ENCODE data around the gene KCNB1.

KCNB1 gene

DNA sequence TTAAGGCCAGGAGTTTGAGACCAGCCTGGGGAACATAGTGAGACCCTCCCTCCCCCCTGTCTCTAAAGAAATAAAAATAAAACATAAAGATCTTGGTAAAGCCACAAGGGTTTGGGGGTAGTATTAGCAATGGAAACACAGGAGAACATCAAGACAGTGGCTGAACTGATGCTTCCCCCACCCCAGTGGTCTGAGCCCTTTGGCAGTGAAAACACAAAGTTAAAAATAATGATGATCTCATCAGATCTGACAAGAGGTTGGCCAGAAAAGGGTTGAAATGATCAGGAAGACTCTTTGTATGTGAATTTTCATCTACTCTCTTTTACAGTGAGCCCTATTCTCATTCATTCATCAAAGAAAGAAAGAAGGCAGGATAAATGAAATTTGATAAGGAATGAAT, 93.7 kb downstream of the KCNB1 start:
- no peak for DNase-seq (ENCODE audit: low spot score)

DNA sequence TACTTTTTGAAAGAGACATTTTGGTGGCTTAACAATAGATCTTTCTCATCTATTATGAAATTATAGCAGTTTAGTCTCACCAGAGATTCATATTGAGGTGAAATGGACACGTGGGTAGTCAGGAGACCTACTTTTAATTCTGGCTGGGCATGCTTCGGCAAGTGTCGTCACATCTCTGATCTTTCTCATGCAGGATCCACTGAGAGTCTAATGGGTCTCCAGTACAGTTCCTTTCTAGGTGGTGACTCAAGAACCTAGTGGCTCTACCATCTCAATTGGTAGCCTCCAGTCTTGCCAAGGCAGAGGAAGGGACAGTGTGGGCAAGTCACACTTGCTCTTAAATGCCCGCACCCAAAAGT, 94.9 kb downstream of the KCNB1 start:
- no peak for DNase-seq (ENCODE audit: low spot score)

DNA sequence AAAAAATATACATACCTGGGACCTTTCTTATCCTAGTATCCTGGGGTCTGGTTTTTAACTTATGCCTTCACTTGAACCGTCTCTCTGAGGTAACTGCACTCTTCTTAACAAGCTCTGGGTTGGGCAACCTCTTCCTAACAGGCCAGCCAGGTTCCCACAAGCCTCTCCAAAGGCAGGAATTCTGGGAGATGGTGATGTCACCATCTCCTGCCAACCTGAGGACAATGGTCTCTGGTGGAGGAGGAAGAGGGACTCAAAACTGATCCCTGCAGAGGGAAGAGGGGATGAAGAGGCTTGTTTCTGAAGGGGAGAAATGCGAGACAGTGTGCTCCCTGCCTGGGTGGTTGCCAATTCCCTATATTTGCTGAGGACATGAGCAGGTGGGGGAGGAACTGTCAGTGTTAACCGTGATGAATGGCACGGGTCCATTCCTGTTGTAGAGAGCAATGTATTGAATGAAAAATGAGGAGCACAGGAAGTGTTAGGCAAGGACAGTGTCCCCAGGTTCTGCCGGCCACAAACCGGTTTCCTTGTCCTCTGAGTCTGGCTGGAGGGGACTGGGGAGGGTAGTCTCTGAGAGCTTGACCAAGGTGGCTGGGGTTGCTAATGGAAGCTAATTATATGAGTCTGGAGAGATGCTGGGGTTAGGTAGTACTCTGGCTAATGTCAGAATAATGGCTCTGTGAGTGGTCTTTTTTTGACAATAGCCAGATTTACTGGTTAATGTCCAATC, 95.5 kb downstream of the KCNB1 start:
- DNase-seq (ENCODE audit: low spot score) = no peak

DNA sequence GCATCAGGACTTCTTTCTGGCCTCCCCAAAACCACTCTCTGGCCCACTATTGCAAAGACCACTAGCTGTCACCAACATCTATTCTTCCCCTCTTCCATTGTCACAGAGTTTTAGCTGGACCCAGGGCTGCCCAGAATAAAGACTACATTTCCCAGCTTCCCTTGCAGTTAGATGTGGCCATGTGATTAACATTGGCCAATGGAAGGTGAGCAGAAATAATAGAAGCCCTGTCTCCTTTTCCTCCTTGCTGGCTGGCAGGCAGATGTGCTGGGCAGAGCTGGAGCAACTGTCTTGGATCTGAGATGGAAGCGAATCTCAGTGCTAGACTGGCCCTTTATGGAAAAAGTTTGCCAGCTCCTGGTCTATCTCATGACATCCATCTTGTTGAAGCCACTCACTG, 97.0 kb downstream of the KCNB1 start:
- no peak for DNase-seq (ENCODE audit: low spot score)

DNA sequence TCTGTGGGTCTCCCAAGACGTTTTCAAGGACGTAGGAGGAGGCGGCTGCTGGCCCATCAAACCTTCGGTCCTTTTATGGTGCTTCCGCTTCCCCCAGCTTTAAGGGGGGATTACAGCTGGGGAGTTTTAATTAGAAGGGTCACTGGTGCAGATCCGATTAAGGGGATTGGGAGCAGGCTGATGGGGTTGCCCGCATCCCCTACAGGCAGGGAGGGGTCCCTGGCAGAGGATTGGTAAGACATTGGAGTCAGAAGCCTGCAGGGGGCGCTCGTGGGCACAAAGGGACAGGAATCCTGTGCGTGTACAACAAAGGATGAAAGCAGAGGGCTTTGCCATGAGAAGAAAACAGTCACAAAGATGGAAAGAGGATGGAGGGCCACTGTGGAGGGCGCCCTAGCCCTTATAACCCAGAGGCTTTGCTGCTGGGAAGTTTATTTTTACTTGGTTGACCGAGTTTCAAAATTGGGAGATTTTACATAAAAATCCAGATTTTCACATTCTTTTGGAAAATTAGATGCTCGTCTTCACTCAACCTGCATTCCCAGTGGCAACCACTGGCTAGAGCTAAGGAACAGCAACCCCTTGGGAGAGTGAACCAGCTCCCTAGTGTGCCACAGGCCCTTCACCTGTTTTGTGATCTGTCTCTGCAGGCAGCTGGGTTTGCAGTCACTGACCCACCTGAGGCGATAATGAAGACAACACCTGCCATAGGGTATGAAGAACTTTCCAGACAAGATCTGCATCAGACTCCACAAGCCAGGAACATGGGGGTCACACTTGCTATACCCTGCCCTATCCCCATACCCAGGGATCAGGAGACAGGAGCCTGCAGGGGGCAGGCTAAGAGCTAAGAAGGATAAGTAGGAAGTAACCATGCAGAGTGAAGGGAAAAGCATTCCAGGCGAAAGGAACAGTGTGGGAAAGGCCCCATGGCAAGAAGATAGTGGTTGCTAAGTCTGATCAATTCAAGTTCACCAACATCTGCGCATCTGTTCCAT, 97.7 kb downstream of the KCNB1 start:
- peak; percentile 78 for DNase-seq (ENCODE audit: low spot score)

DNA sequence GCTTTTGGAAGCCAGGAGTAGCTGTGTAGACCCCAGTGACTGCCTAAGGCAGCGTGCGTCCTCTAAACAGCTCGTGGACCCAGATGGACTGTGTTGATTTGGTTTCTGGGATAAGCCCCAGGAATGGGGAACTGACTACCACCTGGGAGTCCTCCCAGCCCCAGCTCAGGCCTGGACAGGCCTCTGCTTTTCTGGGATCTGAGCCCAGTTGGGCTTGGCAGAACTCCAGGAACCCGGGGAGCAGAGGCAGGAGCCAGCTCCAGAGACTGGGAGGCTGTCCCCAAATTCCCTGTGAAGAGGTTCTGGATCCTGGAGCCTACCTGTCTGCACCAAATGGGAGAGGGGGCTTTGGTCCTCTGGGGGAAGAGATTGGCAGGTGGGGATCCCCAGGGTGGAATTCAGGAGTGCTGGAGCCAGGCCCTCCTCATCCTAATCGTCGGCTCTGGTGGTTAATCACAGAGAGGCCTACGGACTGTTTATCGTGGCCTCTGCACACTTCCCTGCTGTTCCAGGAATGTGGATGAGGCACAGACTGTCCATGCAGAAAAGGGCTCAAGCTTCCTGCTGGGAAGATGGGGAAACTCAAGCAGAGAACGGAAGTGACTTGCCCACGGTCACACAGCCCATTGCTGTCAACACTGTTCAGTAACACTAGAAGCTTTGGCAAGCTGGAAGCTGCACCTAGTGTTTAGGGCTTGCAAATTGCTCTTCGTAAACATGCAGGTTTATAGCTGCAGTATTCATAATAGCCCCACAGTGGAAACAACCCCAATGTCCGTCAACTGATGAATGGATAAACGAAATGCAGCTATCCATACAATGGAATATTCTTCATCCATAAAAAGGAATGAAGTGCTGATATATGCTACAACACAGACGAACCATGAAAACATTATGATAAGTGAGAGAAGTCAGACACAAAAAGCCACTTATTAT, 100.6 kb downstream of the KCNB1 start:
- no peak for DNase-seq (ENCODE audit: low spot score)

- DNase-seq (ENCODE audit: low spot score) = no peak
Observed at GRCh38 chr20:49380337-49380780, 102.1 kb downstream of the KCNB1 start.

- DNase-seq (ENCODE audit: low spot score) = no peak
Observed at GRCh38 chr20:49379338-49379737, 103.1 kb downstream of the KCNB1 start.

DNA sequence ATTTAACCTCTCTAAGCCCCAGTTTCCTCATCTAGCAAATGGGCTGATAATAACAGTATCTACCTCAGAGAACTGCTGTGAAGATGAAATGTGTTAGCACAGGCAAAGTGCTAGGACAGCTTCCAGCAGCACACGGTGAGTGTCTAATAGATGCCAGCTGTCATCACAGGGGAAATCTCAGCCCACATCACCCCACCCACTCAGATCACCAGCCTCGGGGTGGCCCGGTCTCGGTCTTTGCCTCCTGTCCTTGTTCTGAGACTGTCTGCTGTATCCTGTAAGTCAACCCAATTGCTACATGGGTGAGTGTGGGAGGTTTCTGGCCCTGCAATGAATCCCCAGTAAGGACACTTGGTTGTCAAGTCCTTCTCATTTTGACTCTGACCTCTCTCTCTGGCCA, 105.1 kb downstream of the KCNB1 start:
- no peak for DNase-seq (ENCODE audit: low spot score)

DNA sequence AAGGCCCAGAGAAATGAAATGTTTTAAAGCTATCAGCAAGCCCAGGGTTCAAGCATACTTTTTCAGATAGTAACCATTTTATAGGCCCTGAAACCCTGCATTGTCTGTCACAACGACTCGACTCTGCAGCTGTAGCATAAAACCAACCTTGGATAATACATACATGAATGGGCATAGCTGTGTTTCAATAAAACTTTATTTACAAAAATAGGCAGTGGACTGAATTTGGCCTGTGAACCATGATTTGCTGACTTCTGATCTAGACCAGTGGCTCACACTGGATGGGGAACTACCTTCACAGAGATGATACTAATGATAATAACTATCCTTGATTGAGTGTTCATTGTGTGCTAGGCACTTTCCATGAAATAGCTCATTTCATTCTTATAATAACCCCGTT, 107.3 kb downstream of the KCNB1 start:
- no peak for DNase-seq (ENCODE audit: low spot score)

GRCh38 chr20:49372095-49372734, 110.3 kb downstream of the KCNB1 start:
- no peak for DNase-seq (ENCODE audit: low spot score)

GRCh38 chr20:49368596-49368995, 113.9 kb downstream of the KCNB1 start:
- DNase-seq (ENCODE audit: low spot score) = no peak

DNA sequence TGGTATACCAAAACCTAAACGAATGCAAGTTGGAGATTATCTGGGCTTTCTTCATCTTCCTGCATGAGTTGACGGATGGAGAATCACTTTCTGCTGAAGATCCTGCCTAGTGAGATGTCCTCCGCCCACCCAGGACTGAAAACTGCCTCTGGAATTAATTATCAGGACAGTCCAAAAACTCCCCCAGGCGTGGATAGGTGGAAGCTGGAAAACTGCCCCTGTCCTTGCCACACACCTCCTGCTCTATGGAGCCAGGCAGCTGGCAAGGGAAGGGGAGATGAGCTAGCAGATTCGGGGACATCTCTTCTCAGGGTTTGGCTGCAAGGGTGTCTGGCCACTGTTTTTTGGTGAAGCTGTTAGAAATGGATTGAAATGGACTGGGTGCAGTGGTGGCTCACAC, 115.4 kb downstream of the KCNB1 start:
- no peak for DNase-seq (ENCODE audit: low spot score)

- DNase-seq (ENCODE audit: low spot score) = no peak
Observed at GRCh38 chr20:49366687-49367086, 115.8 kb downstream of the KCNB1 start.

- no peak for DNase-seq (ENCODE audit: low spot score)
Observed at GRCh38 chr20:49361862-49362660, 120.4 kb downstream of the KCNB1 start.

DNA sequence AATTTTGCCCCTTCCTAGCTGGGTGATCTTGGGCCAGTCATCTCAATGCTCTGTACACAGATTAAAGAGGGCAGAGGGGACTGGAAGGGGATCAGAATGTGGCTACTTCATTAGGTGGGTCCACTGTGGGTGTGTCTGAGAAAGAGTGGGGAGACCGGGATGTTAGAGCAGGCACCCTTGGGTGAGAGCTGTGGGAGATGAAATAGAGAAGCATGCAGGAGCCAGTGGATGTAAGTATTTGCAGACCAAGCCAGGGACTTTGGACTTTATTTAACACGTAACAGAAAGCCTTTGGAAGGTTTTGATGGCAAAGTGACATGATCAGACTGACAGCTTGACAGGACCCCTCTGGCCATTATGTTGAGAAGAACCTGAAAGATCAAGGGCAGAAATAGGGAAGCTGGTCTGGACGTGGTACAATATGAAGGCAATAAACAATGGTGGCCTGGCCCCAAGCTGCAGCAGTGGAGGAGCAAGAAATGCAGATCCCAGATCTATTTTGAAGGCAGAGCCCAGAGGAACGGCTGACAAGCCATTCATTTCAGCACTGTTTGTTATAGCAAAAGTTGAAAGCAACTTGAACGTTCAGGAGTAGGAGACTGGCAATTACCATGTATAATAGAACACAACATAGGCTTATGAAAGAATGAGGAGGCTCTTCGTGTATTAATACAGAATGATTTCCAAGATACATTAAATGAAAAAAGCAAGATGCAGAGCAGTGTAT, 122.1 kb downstream of the KCNB1 start:
- DNase-seq (ENCODE audit: low spot score) = no peak

DNA sequence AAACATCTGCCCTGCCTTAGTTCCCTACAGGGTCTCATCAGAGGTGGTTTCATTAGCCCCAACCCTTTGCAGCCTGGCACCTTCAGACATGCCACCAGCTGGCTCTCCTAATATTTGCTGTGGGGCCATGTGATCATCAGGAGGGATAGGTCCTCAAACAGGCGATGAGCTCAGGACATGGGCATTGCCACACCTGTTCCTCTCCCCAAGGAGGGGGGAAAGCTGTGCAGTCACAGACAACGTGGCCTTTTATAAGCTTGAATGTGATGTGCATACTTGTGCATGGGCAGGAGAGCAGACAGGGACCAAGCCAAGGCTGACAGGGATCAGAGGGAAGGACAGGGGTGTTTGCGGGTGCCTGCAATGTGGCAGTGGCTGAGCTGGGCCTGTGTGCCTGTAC, 125.8 kb downstream of the KCNB1 start:
- DNase-seq (ENCODE audit: low spot score) = no peak

GRCh38 chr20:49354673-49355072, 127.8 kb downstream of the KCNB1 start:
- DNase-seq (ENCODE audit: low spot score) = no peak

DNA sequence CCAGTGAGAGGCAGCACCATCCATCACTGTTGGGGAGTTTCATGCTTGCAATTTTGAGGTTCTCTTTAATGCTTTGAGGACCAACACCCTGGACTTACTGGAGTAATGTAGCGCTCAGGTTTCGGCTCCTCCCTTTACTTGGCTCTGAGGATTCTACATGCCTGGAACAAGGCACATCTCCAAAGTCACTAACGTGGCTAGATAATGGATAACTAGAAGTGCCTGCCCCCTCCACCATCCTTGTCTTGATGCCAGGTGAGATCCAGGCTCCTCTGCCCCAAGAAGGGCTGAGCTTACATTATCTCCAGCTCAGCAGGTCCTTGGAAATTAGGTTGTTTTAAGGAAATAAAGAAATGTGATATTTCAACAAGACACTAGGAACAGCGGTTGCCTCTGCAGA, 129.1 kb downstream of the KCNB1 start:
- no peak for DNase-seq (ENCODE audit: low spot score)

DNA sequence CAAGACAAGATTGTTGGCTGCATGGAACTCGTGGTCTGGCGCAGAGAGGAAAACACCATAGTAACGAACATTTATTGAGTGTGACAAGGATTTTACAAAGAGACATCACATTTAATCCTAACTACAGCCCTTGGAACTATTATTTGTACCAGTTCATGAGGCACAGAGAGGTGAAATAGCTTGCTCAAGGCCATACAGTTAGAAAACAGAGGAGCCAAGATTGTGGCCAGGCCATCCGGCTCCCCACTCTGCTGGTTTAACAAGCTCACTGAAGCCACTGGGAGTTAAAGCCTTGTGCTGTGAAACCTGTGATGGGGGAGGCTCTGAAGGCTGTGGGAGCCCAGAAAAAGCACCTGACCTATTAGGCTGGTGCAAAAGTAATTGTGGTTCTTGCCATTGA, 129.7 kb downstream of the KCNB1 start:
- no peak for DNase-seq (ENCODE audit: low spot score)

Data from HuH-7 (cell line).